ENCODE results near the gene CLEC17A.
"Not testable (repeated sequence)": the region's sequence is repeated elsewhere in the genome, so short reads cannot be mapped to it uniquely, and the experiment has no call there.

CLEC17A gene, protein sequence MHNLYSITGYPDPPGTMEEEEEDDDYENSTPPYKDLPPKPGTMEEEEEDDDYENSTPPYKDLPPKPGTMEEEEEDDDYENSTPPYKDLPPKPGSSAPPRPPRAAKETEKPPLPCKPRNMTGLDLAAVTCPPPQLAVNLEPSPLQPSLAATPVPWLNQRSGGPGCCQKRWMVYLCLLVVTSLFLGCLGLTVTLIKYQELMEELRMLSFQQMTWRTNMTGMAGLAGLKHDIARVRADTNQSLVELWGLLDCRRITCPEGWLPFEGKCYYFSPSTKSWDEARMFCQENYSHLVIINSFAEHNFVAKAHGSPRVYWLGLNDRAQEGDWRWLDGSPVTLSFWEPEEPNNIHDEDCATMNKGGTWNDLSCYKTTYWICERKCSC

DNA sequence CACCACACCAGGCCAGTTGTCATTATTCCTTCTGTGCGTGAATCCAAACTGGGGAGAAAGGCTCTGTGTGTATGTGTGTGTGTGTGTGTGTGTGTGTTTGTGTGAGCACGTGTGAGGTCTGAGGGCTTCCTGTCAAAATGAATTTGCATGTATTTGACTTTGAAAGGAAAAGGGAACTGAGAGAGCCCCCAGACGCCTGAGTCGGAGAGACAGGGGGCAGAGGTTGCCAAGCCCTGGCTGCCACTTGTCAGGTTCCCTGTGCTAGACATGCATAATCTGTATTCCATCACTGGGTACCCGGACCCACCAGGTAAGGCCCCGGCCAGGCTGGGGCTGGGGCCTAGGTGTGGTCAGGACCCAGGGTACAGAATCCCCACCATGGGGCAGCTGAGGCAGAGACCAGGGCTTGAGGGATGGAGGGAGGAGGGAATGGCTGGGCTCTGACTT is at the start of gene CLEC17A:
Gene CLEC17A, plus strand, starts transcription at position 191 of the 447 bp plus-strand sequence. Its CDS starts 77 bp downstream, at position 268.
- H3K27me3 ChIP-seq (replicated peaks; ENCODE audit: control insufficient read depth, insufficient read depth, low read length), result no peaks in the 10 kb centered on the region
- H3K4me1 ChIP-seq (ENCODE audit: control insufficient read depth, insufficient read depth, low read length), result no peaks in the 10 kb centered on the region
- H3K36me3 ChIP-seq (ENCODE audit: control insufficient read depth, insufficient read depth, low read length, severe bottlenecking), result no peaks in the 10 kb centered on the region
- H3K9me3 ChIP-seq (ENCODE audit: control insufficient read depth, low read length), result no peaks in the 10 kb centered on the region
- no peak for DNase-seq (ENCODE audit: low read depth)
- no peak within 1 kb of the TSS for H3K4me3 ChIP-seq (ENCODE audit: low read length)
- H3K9ac ChIP-seq (ENCODE audit: low read length), result no peak within 1 kb of the TSS

DNA sequence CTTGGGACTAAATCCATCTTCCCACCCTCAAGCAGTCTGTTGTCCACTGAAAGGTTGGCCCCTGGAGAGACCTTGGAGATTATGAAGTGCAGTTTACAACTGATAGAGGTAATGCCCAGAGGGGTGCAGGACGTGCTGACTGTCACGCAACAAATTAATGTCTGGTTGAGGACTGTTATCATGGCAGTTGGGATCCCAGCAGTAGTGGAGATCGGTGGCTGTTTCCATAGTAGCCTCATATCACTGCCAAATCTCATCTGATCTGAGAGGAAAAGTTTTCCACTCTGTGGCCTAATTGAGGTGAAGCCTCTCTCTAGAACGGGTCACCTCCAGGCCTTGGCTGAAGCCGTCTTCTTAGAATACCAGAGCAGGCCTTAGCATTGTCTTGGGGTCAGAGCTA is 49.4 kb upstream of the CLEC17A start:
- no peaks in the 10 kb centered on the region for H3K27me3 ChIP-seq (replicated peaks; ENCODE audit: control insufficient read depth, insufficient read depth, low read length)
- no peaks in the 10 kb centered on the region for H3K9me3 ChIP-seq (ENCODE audit: control insufficient read depth, low read length)
- no peak overlapping the region for H3K9ac ChIP-seq (ENCODE audit: low read length)
- H3K36me3 ChIP-seq (ENCODE audit: control insufficient read depth, insufficient read depth, low read length, severe bottlenecking), result peaks cover 5% of the 10 kb centered on the region
- H3K4me1 ChIP-seq (ENCODE audit: control insufficient read depth, insufficient read depth, low read length), result peaks cover 7% of the 10 kb centered on the region
- DNase-seq (ENCODE audit: low read depth), result no peak
- H3K4me3 ChIP-seq (ENCODE audit: low read length), result no peak overlapping the region

DNA sequence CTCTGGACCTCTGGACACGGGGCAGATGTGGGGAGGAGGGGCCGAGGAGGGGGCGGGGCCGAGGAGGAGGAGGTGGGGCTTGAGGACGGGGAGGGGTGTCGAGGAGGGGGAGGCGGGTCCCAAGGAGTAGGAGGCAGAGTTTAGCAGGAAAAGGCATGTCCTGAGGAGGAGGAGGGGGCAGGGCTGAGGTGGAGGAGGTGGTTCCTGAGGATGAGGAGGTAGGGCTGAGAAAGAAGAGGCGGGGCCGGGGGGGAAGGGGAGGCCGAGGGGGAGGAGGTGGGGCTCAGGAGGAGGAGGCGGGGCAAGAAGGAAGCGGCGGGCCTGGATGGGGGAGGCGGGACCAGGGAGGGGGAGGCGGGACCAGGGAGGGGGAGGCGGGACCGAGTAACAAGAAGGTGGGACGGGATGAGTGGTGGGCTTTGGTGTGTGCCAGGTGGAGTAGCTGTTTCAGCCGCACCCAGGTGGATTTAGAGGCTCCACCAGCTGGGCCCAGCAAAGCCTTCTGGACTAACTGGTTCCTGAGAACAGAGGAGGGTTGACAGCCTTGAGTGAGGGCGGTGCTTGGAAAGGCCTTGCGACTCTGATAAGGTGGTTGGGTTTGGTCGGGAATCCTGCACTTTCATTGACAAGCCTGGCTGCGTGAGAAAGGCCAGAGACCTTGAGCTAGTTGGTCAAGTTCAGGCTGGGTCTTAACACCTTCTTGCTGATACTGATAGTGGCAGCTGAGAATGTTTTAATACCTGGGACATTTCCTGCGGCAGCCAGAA is 45.8 kb upstream of the CLEC17A start:
- H3K4me1 ChIP-seq (ENCODE audit: control insufficient read depth, insufficient read depth, low read length), result peaks cover 7% of the 10 kb centered on the region
- no peak overlapping the region for H3K9ac ChIP-seq (ENCODE audit: low read length)
- no peaks in the 10 kb centered on the region for H3K27me3 ChIP-seq (replicated peaks; ENCODE audit: control insufficient read depth, insufficient read depth, low read length)
- DNase-seq (ENCODE audit: low read depth), result no peak
- no peaks in the 10 kb centered on the region for H3K9me3 ChIP-seq (ENCODE audit: control insufficient read depth, low read length)
- peaks cover 11% of the 10 kb centered on the region for H3K36me3 ChIP-seq (ENCODE audit: control insufficient read depth, insufficient read depth, low read length, severe bottlenecking)
- H3K4me3 ChIP-seq (ENCODE audit: low read length), result no peak overlapping the region

DNA sequence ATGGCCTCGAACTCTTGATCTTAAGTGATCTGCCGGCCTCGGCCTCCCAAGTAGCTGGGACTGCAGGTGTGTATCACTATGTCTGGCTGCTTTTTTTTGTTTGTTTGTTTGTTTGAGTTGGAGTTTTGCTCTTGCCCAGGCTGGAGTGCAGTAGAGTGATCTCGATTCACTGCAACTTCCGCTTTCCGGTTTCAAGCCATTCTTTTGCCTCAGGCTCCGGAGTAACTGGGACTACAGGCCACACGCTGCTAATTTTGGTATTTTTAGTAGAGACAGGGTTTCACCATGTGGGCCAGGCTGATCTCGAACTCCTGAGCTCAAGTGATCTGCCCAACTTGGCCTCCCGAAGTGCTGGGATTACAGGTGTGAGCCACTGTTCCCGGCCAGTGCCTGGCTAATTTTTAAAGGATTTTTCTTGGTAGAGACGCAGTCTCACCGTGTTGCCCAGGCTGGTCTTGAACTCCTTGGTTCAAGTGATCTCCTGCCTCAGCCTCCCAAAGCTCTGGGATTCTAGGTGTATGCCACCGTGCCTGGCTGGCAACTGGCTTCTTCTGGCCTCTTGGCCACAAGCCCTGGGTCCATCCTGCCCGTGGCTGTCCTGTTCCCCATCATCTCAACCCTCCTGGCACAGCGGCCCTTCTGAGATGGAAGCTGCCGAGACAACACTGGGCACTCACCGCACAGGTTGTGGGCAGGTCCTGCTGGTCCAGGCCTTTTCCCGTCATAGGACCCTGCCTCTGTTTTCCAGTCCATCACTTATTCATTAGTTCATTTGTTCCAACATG is 42.0 kb upstream of the CLEC17A start:
- DNase-seq (ENCODE audit: low read depth), result no peak
- peaks cover 10% of the 10 kb centered on the region for H3K36me3 ChIP-seq (ENCODE audit: control insufficient read depth, insufficient read depth, low read length, severe bottlenecking)
- no peak overlapping the region for H3K4me3 ChIP-seq (ENCODE audit: low read length)
- H3K27me3 ChIP-seq (replicated peaks; ENCODE audit: control insufficient read depth, insufficient read depth, low read length), result no peaks in the 10 kb centered on the region
- no peaks in the 10 kb centered on the region for H3K9me3 ChIP-seq (ENCODE audit: control insufficient read depth, low read length)
- peaks cover 17% of the 10 kb centered on the region for H3K4me1 ChIP-seq (ENCODE audit: control insufficient read depth, insufficient read depth, low read length)
- no peak overlapping the region for H3K9ac ChIP-seq (ENCODE audit: low read length)

DNA sequence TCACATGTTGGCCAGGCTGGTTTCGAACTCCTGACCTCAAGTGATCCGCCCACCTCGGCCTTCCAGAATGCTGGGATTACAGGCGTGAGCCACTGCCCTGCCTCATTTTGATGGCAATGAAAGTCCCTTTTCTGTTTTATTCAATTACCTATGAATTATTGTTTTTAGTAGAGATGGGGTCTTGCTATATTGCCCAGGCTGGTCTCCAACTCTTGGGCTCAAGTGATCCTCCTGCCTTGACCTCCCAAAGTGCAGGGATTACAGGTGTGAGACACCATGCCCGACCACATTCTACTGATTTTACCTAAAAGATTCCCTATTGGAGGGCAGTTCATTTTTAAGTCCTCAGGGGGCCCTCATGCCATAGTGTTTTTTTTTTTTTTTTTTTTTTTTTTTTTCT is 40.9 kb upstream of the CLEC17A start:
- H3K9ac ChIP-seq (ENCODE audit: low read length); DNase-seq (ENCODE audit: low read depth); H3K9me3 ChIP-seq (ENCODE audit: control insufficient read depth, low read length); H3K4me3 ChIP-seq (ENCODE audit: low read length); H3K27me3 ChIP-seq (replicated peaks; ENCODE audit: control insufficient read depth, insufficient read depth, low read length): not testable (repeated sequence)
- peaks cover 16% of the 10 kb centered on the region for H3K4me1 ChIP-seq (ENCODE audit: control insufficient read depth, insufficient read depth, low read length)
- H3K36me3 ChIP-seq (ENCODE audit: control insufficient read depth, insufficient read depth, low read length, severe bottlenecking), result peaks cover 11% of the 10 kb centered on the region

DNA sequence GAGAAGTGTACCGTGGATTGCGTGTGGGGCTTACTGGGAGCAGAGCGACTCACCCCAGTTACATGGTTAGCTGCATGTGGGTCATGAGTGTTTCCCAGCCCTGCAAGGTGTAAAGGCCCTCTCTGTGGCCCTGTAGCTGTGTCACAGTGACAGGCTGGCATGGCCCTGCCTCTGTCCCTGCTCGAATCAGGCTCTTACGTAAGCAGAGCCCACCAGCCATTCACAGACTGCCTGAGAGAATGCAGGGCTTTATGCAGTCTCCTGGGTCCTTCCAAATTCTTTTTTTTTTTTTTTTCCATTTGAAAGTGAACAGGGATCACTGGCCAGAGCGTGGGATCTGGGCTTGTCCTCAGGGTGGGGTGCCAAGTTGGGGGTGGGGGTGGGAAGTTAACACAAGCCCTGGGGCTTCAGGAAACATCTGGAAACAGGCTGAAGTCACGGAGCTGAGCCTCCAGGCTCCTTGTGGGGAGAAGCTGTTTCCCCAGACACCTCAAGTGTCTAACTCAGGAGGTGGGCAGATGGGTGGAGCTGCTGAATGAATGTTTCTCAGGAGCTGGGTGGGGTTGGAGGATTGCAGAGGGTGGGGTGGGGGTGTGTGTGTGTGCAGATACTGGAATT is 40.1 kb upstream of the CLEC17A start:
- Histone ChIP-seq H3K4me3 (ENCODE audit: low read length) (no peak overlapping the region), H3K4me1 (ENCODE audit: control insufficient read depth, insufficient read depth, low read length) (peaks cover 16% of the 10 kb centered on the region), H3K9me3 (ENCODE audit: control insufficient read depth, low read length) (no peaks in the 10 kb centered on the region), H3K36me3 (ENCODE audit: control insufficient read depth, insufficient read depth, low read length, severe bottlenecking) (peaks cover 11% of the 10 kb centered on the region), H3K9ac (ENCODE audit: low read length) (no peak overlapping the region), H3K27me3 (replicated peaks; ENCODE audit: control insufficient read depth, insufficient read depth, low read length) (no peaks in the 10 kb centered on the region)
- no peak for DNase-seq (ENCODE audit: low read depth)

DNA sequence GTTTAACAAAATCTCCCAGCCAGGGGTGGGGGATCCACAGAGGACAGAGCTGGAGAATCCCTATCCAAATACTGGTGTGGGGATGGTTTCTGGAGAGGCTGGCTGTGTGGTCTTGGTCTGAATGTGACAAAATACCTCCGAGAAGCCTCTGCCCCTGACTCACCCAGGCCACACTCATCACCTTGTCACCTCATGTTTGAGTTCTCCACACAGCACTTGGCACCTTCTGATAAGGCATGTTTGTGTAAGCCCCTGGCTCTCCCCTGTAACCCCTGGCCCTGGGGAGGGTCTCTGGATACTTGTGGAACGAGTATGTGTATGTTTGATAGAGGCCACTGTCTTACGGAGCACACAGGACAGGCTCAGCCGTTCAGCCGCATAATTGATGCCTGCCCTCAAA is 38.8 kb upstream of the CLEC17A start:
- Histone ChIP-seq H3K4me3 (ENCODE audit: low read length) (no peak overlapping the region), H3K36me3 (ENCODE audit: control insufficient read depth, insufficient read depth, low read length, severe bottlenecking) (peaks cover 19% of the 10 kb centered on the region), H3K27me3 (replicated peaks; ENCODE audit: control insufficient read depth, insufficient read depth, low read length) (no peaks in the 10 kb centered on the region), H3K4me1 (ENCODE audit: control insufficient read depth, insufficient read depth, low read length) (peaks cover 16% of the 10 kb centered on the region), H3K9ac (ENCODE audit: low read length) (no peak overlapping the region), H3K9me3 (ENCODE audit: control insufficient read depth, low read length) (no peaks in the 10 kb centered on the region)
- no peak for DNase-seq (ENCODE audit: low read depth)

DNA sequence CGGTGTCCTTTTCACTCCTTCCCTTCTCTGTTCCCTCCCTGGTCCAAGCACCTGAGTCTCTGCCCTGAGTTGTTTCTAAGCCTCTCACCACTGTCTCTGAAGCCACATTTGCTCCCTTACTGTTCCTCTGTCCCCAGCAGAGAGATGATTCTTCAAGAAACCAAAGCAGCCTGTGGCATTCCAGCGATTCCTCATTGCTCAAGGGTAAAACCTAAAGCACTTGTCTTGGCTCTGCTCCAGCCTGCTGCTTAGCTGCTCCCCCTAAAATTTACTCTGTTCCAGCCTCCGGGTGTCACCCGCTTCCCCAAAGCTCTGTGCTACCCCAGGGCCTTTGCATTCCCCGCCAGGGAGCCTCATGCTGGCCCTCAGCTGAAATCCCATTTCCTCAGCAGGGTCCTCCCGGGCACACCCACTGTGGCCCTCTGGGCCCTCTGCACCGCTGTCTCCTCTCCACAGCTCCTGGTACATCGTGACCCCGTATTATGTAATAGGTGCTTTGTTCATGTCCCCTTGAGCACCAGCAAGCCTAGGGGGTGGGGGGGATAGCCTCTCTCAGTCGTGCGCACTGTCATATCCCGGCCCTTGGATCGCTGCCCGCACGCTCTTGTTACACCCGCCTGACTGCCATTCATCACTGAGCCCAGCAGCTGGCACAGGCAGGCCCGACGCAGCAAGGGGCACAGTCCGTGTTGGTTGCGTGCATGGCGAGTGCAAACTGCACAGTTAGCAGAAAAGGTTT is 37.7 kb upstream of the CLEC17A start:
- Histone ChIP-seq H3K9ac (ENCODE audit: low read length) (peak overlapping the region; percentile 5), H3K4me1 (ENCODE audit: control insufficient read depth, insufficient read depth, low read length) (peaks cover 16% of the 10 kb centered on the region), H3K4me3 (ENCODE audit: low read length) (no peak overlapping the region), H3K27me3 (replicated peaks; ENCODE audit: control insufficient read depth, insufficient read depth, low read length) (no peaks in the 10 kb centered on the region), H3K9me3 (ENCODE audit: control insufficient read depth, low read length) (no peaks in the 10 kb centered on the region), H3K36me3 (ENCODE audit: control insufficient read depth, insufficient read depth, low read length, severe bottlenecking) (peaks cover 22% of the 10 kb centered on the region)
- no peak for DNase-seq (ENCODE audit: low read depth)

DNA sequence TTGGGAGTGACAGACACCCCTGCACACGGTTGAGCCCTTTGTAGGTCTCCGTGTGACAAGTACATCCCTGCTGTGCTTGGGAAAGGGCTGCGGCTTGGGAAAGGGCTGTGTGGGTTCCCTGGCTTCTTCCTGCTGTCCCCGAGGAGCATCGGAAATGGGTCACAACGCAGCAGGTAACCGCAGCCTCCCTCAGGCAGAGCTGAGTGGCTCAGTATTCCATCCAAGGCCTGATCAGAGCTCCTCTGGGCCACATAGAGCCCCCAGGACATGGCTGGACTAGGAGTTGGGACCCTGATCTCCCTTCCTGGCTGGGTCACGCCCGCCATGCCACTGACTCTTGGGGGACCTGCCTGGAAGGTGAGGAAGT is 37.2 kb upstream of the CLEC17A start:
- Histone ChIP-seq H3K36me3 (ENCODE audit: control insufficient read depth, insufficient read depth, low read length, severe bottlenecking) (peaks cover 26% of the 10 kb centered on the region), H3K4me1 (ENCODE audit: control insufficient read depth, insufficient read depth, low read length) (peaks cover 21% of the 10 kb centered on the region), H3K9me3 (ENCODE audit: control insufficient read depth, low read length) (no peaks in the 10 kb centered on the region), H3K4me3 (ENCODE audit: low read length) (no peak overlapping the region), H3K27me3 (replicated peaks; ENCODE audit: control insufficient read depth, insufficient read depth, low read length) (no peaks in the 10 kb centered on the region), H3K9ac (ENCODE audit: low read length) (no peak overlapping the region)
- no peak for DNase-seq (ENCODE audit: low read depth)

DNA sequence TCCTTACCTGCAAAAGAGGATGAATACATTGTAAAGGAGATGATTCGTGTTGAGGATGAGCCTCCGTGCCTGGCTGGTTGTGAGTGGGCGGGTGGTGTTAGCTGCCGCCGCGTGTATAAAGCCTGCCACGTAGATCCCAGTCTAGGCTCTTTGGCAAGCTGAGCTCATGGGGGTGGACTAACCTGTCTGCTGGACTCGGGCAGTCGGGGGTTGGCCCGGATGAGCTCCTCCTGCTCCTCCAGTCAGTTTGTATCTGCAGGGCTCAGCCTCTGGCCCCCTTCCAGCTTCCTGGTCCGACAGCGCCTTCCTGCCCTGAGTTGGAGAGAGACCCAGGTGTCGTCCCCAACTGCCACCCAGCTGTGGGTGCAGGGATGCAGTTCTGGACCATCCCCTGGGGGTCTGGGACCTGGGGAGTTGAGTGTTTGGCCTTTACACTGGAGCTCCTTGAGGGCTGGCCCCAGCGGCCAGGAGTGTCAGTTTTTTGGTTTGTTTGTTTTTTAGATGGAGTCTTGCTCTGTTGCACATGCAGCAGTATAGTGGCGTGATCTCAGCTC is 32.6 kb upstream of the CLEC17A start:
- Histone ChIP-seq H3K9me3 (ENCODE audit: control insufficient read depth, low read length) (no peaks in the 10 kb centered on the region), H3K36me3 (ENCODE audit: control insufficient read depth, insufficient read depth, low read length, severe bottlenecking) (peaks cover 26% of the 10 kb centered on the region), H3K9ac (ENCODE audit: low read length) (no peak overlapping the region), H3K4me3 (ENCODE audit: low read length) (no peak overlapping the region), H3K27me3 (replicated peaks; ENCODE audit: control insufficient read depth, insufficient read depth, low read length) (no peaks in the 10 kb centered on the region), H3K4me1 (ENCODE audit: control insufficient read depth, insufficient read depth, low read length) (peaks cover 21% of the 10 kb centered on the region)
- no peak for DNase-seq (ENCODE audit: low read depth)

Data from adipocyte (in vitro differentiated cells).